ENCODE measurements around the gene PPM1H. TPM values are rescaled to one million over a fixed set of nuclear protein-coding genes. Genes with fewer than 3 reads are reported as not detected.

PPM1H gene
- total RNA-seq, 5 donors from 2014 or later (not counting 1 experiment from before 2014, with no cell fraction given): 0.18 to 0.82 (median 0.42) TPM

- H3K36me3 Mint-ChIP-seq: no peaks in the 10 kb centered on the region
- Histone ChIP-seq H3K4me3 (ENCODE audit: control insufficient read depth in 1 of 2, extremely low read depth in 1 of 2, low read length in 1 of 2) (no peak overlapping the region), H3K36me3 (ENCODE audit: control insufficient read depth in 2 of 2, extremely low read depth in 1 of 2, insufficient read depth in 1 of 2, low read length in 1 of 2) (no peaks in the 10 kb centered on the region), H3K9me3 (no peaks in the 10 kb centered on the region), H3K4me1 (ENCODE audit: control insufficient read depth in 1 of 2, extremely low read depth in 1 of 2, insufficient read depth in 2 of 2, low read length in 2 of 2) (no peaks in the 10 kb centered on the region), H3K27ac (ENCODE audit: low read length) (no peak overlapping the region), H3K27me3 (replicated peaks in 1 of 2; ENCODE audit: control insufficient read depth in 2 of 2, extremely low read depth in 1 of 2, insufficient read depth in 2 of 2, low read length in 1 of 2) (no peaks in the 10 kb centered on the region)
- ChIA-PET CTCF (interaction anchor here in 1 of 2 donors (0.7 kb wide), 1 partner anchor 126 kb away, joined by 3 read pairs; no protein-coding TSS in a partner anchor), POLR2A (no interaction called here)
- H3K4me1 Mint-ChIP-seq: peaks cover 0 to 6% (median 0%) of the 10 kb centered on the region in 3 donors
- no CpG with 5 or more reads among the region's 2 CpGs for WGBS (ENCODE audit: insufficient coverage)
- no peaks in the 10 kb centered on the region for H3K9me3 Mint-ChIP-seq
- H3K27ac Mint-ChIP-seq: no peak overlapping the region
- ATAC-seq (replicated peaks in 1 of 4) (no peak), DNase-seq (no peak)
- H3K4me3 Mint-ChIP-seq: no peak overlapping the region
- H3K27me3 Mint-ChIP-seq: peaks cover 0 to 4% of the 10 kb centered on the region in 2 donors
These were observed 227.0 kb downstream of the PPM1H start for GRCh38 chr12:62707939-62708338.

DNA sequence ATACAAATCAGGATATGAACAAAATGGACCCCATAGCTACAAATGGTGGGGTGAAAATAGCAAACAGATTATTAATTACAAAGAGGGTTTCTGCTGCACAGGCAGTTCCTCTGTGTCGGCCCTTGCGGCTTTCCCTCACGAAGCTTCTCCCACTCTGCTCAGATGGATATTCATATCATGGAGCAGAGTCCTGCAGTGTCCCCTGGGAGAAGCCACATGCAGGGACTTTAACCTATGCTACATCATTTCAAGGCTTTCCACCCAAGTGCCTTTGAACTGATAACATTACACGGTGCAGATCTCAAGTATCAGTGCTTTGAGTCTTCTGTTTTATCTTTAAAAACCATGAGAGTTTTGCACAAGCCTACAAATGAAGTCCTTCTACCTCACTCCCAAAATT is 229.1 kb downstream of the PPM1H start:
- ATAC-seq (replicated peaks in 1 of 4) (no peak), DNase-seq (no peak)
- POLR2A ChIA-PET: no interaction called here
- Histone ChIP-seq H3K27me3 (replicated peaks in 1 of 2; ENCODE audit: control insufficient read depth in 2 of 2, extremely low read depth in 1 of 2, insufficient read depth in 2 of 2, low read length in 1 of 2) (no peaks in the 10 kb centered on the region), H3K27ac (ENCODE audit: low read length) (no peak overlapping the region), H3K4me3 (ENCODE audit: control insufficient read depth in 1 of 2, extremely low read depth in 1 of 2, low read length in 1 of 2) (no peak overlapping the region), H3K4me1 (ENCODE audit: control insufficient read depth in 1 of 2, extremely low read depth in 1 of 2, insufficient read depth in 2 of 2, low read length in 2 of 2) (no peaks in the 10 kb centered on the region), H3K9me3 (no peaks in the 10 kb centered on the region), H3K36me3 (ENCODE audit: control insufficient read depth in 2 of 2, extremely low read depth in 1 of 2, insufficient read depth in 1 of 2, low read length in 1 of 2) (no peaks in the 10 kb centered on the region)
- CTCF ChIA-PET: no interaction called here
- Mint-ChIP-seq H3K27me3 (peaks cover 0 to 4% of the 10 kb centered on the region in 2 donors), H3K36me3 (no peaks in the 10 kb centered on the region), H3K4me1 (peaks cover 0 to 6% (median 0%) of the 10 kb centered on the region in 3 donors), H3K9me3 (no peaks in the 10 kb centered on the region), H3K27ac (no peak overlapping the region), H3K4me3 (no peak overlapping the region)
- 73% methylated on average over 4 of the region's 4 CpGs for WGBS (ENCODE audit: insufficient coverage)

GRCh38 chr12:62703011-62703380 is 232.0 kb downstream of the PPM1H start:
- H3K9me3 Mint-ChIP-seq: no peaks in the 10 kb centered on the region
- H3K27me3 Mint-ChIP-seq: no peaks in the 10 kb centered on the region
- Histone ChIP-seq H3K9me3 (no peaks in the 10 kb centered on the region), H3K36me3 (ENCODE audit: control insufficient read depth in 2 of 2, extremely low read depth in 1 of 2, insufficient read depth in 1 of 2, low read length in 1 of 2) (no peaks in the 10 kb centered on the region), H3K27ac (ENCODE audit: low read length) (no peak overlapping the region), H3K4me1 (ENCODE audit: control insufficient read depth in 1 of 2, extremely low read depth in 1 of 2, insufficient read depth in 2 of 2, low read length in 2 of 2) (no peaks in the 10 kb centered on the region), H3K4me3 (ENCODE audit: control insufficient read depth in 1 of 2, extremely low read depth in 1 of 2, low read length in 1 of 2) (no peak overlapping the region), H3K27me3 (replicated peaks in 1 of 2; ENCODE audit: control insufficient read depth in 2 of 2, extremely low read depth in 1 of 2, insufficient read depth in 2 of 2, low read length in 1 of 2) (no peaks in the 10 kb centered on the region)
- DNase-seq (no peak), ATAC-seq (replicated peaks in 1 of 4) (no peak)
- no CpG with 5 or more reads among the region's 4 CpGs for WGBS (ENCODE audit: insufficient coverage)
- no peak overlapping the region for H3K27ac Mint-ChIP-seq
- ChIA-PET POLR2A (no interaction called here), CTCF (interaction anchor here in 1 of 2 donors (0.6 kb wide), 1 partner anchor 14 kb away, joined by 6 read pairs; no protein-coding TSS in a partner anchor)
- H3K4me1 Mint-ChIP-seq: peaks cover 0 to 6% (median 0%) of the 10 kb centered on the region in 3 donors
- no peak overlapping the region for H3K4me3 Mint-ChIP-seq
- no peaks in the 10 kb centered on the region for H3K36me3 Mint-ChIP-seq

DNA sequence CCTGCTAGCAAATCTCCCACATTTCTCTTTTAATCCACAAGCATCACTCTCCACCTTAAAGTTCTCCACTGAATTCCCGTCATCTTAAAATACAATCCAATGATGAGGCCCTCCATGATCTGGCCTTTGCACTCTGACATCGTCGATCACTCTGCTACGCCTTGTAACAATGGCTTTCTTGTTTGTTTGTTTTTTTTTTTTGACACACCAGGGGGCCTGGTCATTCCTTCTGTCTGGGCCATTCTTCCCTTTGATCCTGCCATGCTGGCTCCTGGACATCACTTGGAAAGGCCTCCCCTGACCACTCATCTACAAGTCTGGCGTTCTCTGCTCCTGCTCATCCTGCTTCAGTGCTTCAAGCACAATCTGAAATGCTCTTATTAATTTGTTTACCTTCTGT is 233.5 kb downstream of the PPM1H start:
- Histone ChIP-seq H3K27me3 (replicated peaks in 1 of 2; ENCODE audit: control insufficient read depth in 2 of 2, extremely low read depth in 1 of 2, insufficient read depth in 2 of 2, low read length in 1 of 2) (no peaks in the 10 kb centered on the region), H3K36me3 (ENCODE audit: control insufficient read depth in 2 of 2, extremely low read depth in 1 of 2, insufficient read depth in 1 of 2, low read length in 1 of 2) (no peaks in the 10 kb centered on the region), H3K4me1 (ENCODE audit: control insufficient read depth in 1 of 2, extremely low read depth in 1 of 2, insufficient read depth in 2 of 2, low read length in 2 of 2) (no peaks in the 10 kb centered on the region), H3K27ac (ENCODE audit: low read length) (no peak overlapping the region), H3K4me3 (ENCODE audit: control insufficient read depth in 1 of 2, extremely low read depth in 1 of 2, low read length in 1 of 2) (no peak overlapping the region), H3K9me3 (no peaks in the 10 kb centered on the region)
- POLR2A ChIA-PET: no interaction called here
- CTCF ChIA-PET: no interaction called here
- no peaks in the 10 kb centered on the region for H3K9me3 Mint-ChIP-seq
- 95% methylated on average over 5 of the region's 5 CpGs for WGBS (ENCODE audit: insufficient coverage)
- DNase-seq (no peak), ATAC-seq (replicated peaks in 1 of 4) (no peak)
- no peak overlapping the region for H3K4me3 Mint-ChIP-seq
- H3K36me3 Mint-ChIP-seq: no peaks in the 10 kb centered on the region
- H3K27ac Mint-ChIP-seq: no peak overlapping the region
- H3K4me1 Mint-ChIP-seq: peaks cover 0 to 6% (median 0%) of the 10 kb centered on the region in 3 donors
- no peaks in the 10 kb centered on the region for H3K27me3 Mint-ChIP-seq

GRCh38 chr12:62700091-62700880 is 234.7 kb downstream of the PPM1H start:
- POLR2A ChIA-PET: no interaction called here
- peaks cover 0 to 6% (median 0%) of the 10 kb centered on the region in 3 donors for H3K4me1 Mint-ChIP-seq

GRCh38 chr12:62698701-62699101 is 236.2 kb downstream of the PPM1H start:
- ATAC-seq (replicated peaks in 1 of 4) (no peak), DNase-seq (no peak)
- ChIA-PET CTCF (no interaction called here), POLR2A (no interaction called here)
- no peaks in the 10 kb centered on the region for H3K9me3 ChIP-seq
- H3K27ac ChIP-seq (ENCODE audit: low read length): no peak overlapping the region
- Mint-ChIP-seq H3K4me1 (peaks cover 0 to 3% (median 0%) of the 10 kb centered on the region in 3 donors), H3K4me3 (no peak overlapping the region), H3K27ac (no peak overlapping the region), H3K9me3 (no peaks in the 10 kb centered on the region), H3K27me3 (no peaks in the 10 kb centered on the region), H3K36me3 (no peaks in the 10 kb centered on the region)
- no peaks in the 10 kb centered on the region for H3K36me3 ChIP-seq (ENCODE audit: control insufficient read depth in 2 of 2, extremely low read depth in 1 of 2, insufficient read depth in 1 of 2, low read length in 1 of 2)
- no peak overlapping the region for H3K4me3 ChIP-seq (ENCODE audit: control insufficient read depth in 1 of 2, extremely low read depth in 1 of 2, low read length in 1 of 2)
- no peaks in the 10 kb centered on the region for H3K27me3 ChIP-seq (replicated peaks in 1 of 2; ENCODE audit: control insufficient read depth in 2 of 2, extremely low read depth in 1 of 2, insufficient read depth in 2 of 2, low read length in 1 of 2)
- H3K4me1 ChIP-seq (ENCODE audit: control insufficient read depth in 1 of 2, extremely low read depth in 1 of 2, insufficient read depth in 2 of 2, low read length in 2 of 2): peaks cover 0 to 9% of the 10 kb centered on the region in 2 experiments

More at GRCh38 chr12:62700091-62700880, 234.7 kb downstream of the PPM1H start:
- H3K4me3 Mint-ChIP-seq: no peak overlapping the region
- no peaks in the 10 kb centered on the region for H3K27me3 Mint-ChIP-seq
- Histone ChIP-seq H3K4me1 (ENCODE audit: control insufficient read depth in 1 of 2, extremely low read depth in 1 of 2, insufficient read depth in 2 of 2, low read length in 2 of 2) (peaks cover 0 to 6% of the 10 kb centered on the region in 2 experiments), H3K36me3 (ENCODE audit: control insufficient read depth in 2 of 2, extremely low read depth in 1 of 2, insufficient read depth in 1 of 2, low read length in 1 of 2) (no peaks in the 10 kb centered on the region), H3K4me3 (ENCODE audit: control insufficient read depth in 1 of 2, extremely low read depth in 1 of 2, low read length in 1 of 2) (no peak overlapping the region), H3K27me3 (replicated peaks in 1 of 2; ENCODE audit: control insufficient read depth in 2 of 2, extremely low read depth in 1 of 2, insufficient read depth in 2 of 2, low read length in 1 of 2) (no peaks in the 10 kb centered on the region), H3K9me3 (no peaks in the 10 kb centered on the region), H3K27ac (ENCODE audit: low read length) (no peak overlapping the region)
- no peaks in the 10 kb centered on the region for H3K36me3 Mint-ChIP-seq
- no peak overlapping the region for H3K27ac Mint-ChIP-seq
- DNase-seq: no peak
- CTCF ChIA-PET: no interaction called here
- no peaks in the 10 kb centered on the region for H3K9me3 Mint-ChIP-seq
- WGBS (ENCODE audit: insufficient coverage): 100% methylated on average over 1 of the region's 5 CpGs
- ATAC-seq (replicated peaks in 1 of 4): no peak
